GM19351 (cell line): ENCODE data around the gene TEX13C.
A peak's percentile ranks its signal among the peaks of the same experiment; 100 is the strongest.
"Not testable (repeated sequence)": the region's sequence is repeated elsewhere in the genome, so short reads cannot be mapped to it uniquely, and the experiment has no call there.

Experiments
- ATAC-seq: cut with Tn5 transposase; IDR thresholded peaks from one replicate; pipeline ENCODE4 v1.9.1; 2021; ENCODE audit warnings: mild to moderate bottlenecking, moderate library complexity; ENCODE audit not compliant: unreplicated experiment

Gene TEX13C

DNA sequence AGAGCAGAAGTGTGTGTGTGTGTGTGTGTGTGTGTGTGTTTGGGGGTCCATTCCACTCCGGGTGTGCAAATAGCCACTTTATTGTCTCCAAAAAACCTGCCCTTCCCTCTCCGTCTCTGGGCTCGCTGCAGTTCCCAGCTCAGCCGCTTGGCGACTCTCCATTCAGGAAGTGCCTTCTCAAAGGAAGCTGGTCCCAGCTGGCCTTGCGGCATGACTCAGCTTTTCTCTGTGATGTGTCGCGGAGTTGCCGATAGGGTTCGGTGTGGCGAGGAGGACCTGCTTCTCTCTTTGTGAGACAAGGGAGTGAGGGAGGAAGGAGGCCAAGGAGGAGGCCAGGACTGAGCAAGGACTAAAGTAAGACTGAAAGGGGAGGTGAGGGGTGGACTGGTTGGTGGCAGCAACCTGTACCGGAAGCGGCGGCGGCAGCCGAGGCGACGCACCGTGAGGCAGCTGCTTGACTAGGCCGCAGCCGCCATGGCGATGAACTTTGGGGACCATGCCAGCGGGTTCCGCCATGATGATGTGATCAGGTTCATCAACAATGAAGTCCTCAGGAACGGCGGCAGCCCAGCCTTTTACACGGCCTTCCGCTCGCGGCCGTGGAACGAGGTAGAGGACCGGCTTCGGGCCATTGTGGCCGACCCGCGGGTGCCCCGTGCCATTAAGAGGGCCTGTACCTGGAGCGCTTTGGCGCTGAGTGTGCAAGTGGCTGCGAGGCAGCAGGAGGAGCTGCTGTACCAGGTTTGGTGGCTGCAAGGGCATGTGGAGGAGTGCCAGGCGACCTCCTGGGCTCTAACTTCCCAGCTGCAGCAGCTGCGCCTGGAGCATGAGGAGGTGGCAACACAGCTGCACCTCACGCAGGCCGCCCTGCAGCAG, at the start of gene TEX13C:
Gene TEX13C (plus strand): TSS at position 226 of the 876 bp plus-strand sequence. CDS start 249 bp downstream, at position 475.
- no peak for ATAC-seq

DNA sequence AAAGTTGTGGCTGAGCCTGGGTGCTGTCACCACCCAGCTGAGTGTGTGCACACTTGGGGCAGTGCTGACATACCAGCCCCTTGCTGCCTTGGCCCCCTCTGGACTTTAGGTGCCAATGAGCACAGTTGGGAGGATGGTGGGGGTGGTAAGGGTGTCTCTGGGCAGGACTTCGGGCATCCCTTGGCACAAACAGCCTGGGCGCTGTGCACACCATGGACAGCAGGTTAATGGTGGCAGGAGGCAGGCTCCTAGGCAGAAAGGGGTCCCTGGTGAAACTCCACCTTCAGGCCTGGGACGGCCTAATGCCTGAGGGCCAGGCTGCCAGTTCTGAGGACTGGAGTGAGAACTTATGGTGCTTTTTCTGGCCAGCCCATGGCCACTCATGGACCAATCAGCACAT, 32.4 kb upstream of the TEX13C start:
- no peak for ATAC-seq

DNA sequence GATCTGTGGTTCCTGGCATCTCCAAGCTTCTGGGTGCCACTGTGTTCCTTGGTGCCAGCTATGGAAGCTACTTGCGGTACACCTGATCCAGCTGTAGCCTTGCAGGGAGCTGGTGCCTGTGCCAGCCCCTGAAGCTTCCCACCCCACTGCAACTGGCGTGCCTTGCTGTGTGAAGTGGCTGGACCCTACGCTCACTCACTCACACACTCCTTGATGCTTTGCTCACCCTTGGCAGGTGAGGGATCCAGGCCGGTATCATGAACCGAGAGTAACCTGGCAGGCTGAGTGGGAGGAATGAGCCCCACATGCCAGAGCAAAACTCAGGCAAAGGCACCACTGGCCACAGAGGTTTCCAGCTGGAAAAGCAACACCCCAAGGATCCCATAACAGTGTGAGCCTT, 31.3 kb upstream of the TEX13C start:
- no peak for ATAC-seq

GRCh38 chrX:125289209-125289608, 30.5 kb upstream of the TEX13C start:
- ATAC-seq = no peak

DNA sequence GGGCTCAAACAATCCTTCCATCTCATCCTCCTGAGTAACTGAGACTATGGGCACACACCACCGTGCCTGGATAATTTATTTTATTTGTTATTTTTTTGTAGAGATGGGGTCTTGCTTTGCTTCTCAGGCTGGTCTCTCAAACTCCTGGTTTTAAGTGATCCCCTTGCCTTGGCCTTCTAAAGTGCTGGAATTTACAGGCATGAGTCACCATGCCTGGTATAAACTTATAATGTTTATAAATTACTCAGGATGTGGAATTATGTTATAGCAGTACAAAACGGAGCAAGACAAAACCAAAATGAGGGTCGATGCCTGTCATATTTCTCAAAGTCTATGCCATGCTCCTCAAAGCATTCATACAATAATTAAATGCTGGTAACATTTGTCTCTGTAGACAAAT, 29.8 kb upstream of the TEX13C start:
- ATAC-seq = no peak

DNA sequence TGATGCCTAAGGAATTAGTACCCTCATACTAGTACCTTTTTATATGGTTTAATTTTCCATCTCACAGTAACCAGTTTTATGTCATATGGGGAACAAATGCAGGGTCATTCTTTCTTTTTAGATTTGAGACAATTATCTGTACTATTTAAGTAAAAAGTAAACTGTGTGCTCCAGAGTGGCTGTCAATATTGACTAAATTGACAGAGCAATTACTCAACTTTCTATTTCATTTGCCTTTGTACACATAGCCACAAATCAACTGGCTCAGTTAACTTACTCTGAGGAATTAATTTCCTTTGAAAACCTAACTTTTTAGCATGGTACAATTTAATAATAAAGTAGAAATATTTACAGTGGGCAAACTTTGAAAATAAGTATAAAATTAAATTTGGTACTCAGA, 28.5 kb upstream of the TEX13C start:
- ATAC-seq = no peak

DNA sequence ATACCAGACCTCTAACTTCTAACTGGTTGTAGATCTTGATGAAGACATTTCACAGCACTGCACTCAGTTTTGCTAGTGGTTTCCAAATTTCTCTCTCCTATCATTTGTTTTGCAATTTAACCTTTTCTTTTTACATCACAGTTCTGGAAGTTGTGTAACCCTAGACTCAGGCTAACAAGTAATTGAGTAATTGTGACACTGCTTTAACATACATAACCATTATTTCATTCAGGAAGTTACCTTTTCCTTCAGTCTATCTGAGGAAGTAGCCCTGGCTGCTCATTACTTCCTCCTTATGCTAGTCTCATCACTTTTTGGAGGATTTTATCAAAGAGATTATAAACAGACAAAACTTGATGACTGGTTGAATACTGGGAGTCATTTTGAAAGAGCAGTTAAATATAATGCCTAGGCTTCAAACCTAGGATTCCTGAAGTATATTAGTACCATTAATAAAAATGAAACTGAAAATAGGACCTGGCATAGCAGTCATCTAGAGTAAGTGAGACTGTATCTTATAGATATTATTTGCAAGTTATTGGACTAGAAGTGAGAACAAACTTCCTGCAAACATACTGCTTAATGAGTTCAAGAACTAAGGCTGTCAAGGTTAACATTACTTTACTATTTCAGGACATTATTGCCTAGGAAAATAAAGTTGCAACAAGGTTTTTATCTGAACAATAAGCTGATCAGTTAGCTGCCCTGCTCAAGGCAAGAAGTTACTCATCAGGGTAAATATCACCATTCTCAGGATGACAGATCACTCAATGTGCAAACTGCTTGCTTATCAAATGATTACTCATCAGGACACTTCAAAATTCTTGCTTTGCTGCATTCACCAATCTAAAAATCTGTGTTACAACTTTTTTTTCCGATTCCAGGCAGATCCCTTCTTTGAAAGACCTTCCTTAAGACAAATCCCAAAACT, 25.6 kb upstream of the TEX13C start:
- ATAC-seq = peak; percentile 52

DNA sequence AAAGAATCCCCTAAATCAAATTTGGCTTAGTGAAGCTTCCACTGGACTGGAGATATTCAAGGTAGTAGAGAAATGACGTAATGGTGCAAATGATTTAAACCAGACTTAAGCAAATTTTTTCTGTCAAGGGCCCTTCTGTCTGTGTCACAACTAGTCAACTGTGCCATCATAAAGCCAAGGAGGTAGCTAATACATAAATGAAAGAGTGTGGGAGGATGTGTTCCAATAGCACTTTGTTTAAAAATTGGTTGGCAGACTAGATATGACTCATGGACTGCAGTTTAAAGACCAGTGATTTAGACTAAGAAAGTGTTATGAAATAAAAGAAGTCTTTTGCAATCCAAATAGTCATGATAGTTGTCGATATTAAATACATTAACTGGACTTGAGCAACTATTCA, 24.3 kb upstream of the TEX13C start:
- ATAC-seq = peak; percentile 85

- no peak for ATAC-seq
Measured at GRCh38 chrX:125298871-125299270, 20.8 kb upstream of the TEX13C start.

- no peak for ATAC-seq
Measured at GRCh38 chrX:125306335-125306866, 13.3 kb upstream of the TEX13C start.

- no peak for ATAC-seq
Measured at GRCh38 chrX:125308653-125309052, 11.0 kb upstream of the TEX13C start.

- not testable (repeated sequence) for ATAC-seq
Measured at GRCh38 chrX:125319166-125319565, 505 bp upstream of the TEX13C start.

DNA sequence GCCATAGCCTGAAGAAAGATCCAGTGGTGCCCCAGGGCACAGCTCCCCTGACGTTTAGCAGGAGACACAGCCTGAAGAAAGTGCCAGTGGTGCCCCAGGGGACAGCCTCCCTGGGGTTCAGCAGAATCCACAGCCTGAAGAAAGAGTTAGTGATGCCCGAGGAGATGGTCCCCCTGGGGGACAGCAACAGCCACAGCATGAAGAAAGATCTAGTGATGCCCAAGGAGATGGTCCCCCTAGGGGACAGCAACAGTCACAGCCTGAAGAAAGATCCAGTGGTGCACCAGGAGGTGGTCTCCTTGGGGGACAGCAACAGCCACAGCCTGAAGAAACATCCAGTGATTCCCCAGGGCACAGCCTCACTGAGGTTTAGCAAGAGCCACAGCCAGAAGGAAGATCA, 2.8 kb downstream of the TEX13C start:
- ATAC-seq = no peak

DNA sequence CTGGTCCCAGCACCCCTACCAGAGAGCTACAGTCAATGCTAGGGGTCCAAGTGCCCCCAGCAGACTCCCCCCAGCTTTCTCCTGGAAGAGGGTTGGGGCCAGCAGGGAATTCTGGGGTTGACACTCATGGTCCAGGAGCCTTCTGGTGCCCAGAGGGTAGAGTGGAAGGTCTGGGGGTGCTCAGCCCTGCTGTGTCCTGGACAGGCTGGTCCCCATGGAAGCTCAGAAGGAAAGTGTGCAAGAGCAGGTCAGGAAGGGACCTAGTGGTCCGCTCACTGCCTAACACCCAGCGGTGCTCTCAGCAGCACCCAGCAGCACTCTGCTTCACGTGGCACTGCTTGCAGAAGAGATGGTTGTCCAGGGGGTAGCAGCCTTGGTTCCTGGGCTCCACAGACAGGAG, 6.9 kb downstream of the TEX13C start:
- no peak for ATAC-seq

DNA sequence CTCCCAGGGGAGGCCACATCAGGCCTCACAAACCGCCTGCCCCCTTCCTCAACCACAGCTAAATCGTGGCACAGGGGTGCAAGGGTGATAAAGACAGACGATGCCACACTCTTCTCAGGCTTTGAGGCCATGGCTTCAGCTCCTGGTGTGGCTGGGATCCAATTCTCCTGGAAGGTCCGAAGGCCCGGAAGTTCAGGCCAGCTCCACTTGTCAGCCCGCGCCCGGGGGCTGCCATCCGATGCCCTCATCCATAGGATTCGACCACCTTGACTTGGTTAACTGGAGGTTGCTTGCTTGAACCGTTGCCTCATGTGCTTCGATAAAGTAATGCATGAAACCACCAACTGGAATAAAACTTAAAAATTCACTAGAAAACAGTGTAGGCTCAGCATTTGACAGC, 8.2 kb downstream of the TEX13C start:
- no peak for ATAC-seq

DNA sequence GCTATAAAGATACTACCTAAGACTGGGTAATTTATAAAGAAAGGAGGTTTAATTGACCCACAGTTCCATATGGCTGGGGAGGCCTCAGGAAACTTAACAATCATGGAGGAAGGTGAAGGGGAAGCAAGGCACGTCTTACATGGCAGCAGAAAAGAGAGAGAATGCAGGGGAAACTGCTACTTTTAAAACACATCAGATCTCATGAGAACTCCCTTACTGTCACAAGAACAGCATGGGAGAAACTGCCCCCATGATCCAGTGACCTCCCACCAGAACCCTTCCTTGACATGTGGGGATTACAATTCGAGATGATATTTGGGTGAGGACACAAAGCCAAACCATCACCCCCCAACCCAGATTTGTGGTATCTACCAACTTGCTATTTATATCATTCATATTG, 13.9 kb downstream of the TEX13C start:
- no peak for ATAC-seq

GRCh38 chrX:125340490-125340889, 20.8 kb downstream of the TEX13C start:
- no peak for ATAC-seq

GRCh38 chrX:125374169-125374568, 54.5 kb downstream of the TEX13C start:
- no peak for ATAC-seq
